ENCODE results near the gene CDH16. TPM values are rescaled to one million over a fixed set of nuclear protein-coding genes. Genes with fewer than 3 reads are reported as not detected.
"Not testable (repeated sequence)": the region's sequence is repeated elsewhere in the genome, so short reads cannot be mapped to it uniquely, and the experiment has no call there.

The CDH16 gene
- total RNA-seq, 1 donor from 2014 or later, result 0.33 TPM

- TF ChIP-seq, protein P1, sequence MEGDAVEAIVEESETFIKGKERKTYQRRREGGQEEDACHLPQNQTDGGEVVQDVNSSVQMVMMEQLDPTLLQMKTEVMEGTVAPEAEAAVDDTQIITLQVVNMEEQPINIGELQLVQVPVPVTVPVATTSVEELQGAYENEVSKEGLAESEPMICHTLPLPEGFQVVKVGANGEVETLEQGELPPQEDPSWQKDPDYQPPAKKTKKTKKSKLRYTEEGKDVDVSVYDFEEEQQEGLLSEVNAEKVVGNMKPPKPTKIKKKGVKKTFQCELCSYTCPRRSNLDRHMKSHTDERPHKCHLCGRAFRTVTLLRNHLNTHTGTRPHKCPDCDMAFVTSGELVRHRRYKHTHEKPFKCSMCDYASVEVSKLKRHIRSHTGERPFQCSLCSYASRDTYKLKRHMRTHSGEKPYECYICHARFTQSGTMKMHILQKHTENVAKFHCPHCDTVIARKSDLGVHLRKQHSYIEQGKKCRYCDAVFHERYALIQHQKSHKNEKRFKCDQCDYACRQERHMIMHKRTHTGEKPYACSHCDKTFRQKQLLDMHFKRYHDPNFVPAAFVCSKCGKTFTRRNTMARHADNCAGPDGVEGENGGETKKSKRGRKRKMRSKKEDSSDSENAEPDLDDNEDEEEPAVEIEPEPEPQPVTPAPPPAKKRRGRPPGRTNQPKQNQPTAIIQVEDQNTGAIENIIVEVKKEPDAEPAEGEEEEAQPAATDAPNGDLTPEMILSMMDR (IDR thresholded peaks at IDR 0.05; ENCODE audit: insufficient read depth, low read length, poor library complexity, severe bottlenecking), result no peak
- Histone ChIP-seq H3K36me3 (ENCODE audit: control insufficient read depth, insufficient read depth, low read length) (no peaks in the 10 kb centered on the region), H3K27me3 (ENCODE audit: control insufficient read depth, insufficient read depth, low read length) (peaks cover 7% of the 10 kb centered on the region), H3K4me3 (ENCODE audit: low read depth, low read length) (no peak overlapping the region)
- no peak for DNase-seq (ENCODE audit: low read depth)
Observed at GRCh38 chr16:66959704-66960161, 41.0 kb upstream of the CDH16 start.

DNA sequence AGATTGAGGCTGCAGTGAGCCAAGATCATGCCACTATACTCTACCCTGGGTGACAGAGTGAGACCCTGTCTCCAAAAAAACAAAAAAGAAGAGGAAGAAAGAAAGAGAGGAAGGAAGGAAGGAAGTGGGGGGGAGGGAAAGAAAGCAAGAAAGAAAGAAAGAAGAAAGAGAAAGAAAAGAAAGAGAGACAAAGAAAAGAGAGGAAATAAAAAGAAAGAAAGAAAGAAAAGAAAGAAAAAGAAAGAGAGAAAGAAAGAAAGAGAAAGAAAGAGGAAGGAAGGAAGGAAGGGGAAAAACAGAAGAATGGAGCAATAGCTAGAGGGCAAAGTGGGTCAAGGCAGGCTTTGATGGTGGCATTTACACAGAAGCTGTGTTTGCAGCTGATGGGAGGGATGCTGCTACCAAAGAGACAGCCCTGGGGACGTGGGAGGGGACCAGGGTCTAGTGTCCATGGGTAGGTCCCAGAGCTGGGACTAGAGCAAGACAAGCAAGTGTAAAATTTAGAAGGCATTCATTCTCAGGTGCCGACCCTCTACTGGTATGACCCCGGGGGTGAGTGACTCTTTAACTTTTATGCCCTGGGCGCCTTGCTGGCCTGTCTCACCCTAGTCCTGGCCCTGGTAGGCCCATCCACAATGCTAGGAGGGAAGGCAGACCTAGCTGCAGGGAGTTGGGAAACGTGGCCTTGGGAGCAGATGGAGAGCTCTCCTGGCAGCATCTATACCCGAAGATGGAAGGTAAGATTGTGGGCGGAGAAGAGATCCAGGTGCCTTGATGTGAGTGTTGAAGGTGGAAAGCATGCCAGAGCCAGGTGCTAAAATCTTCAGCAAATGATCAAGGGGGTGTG lies 40.4 kb upstream of the CDH16 start:
- no peaks in the 10 kb centered on the region for H3K36me3 ChIP-seq (ENCODE audit: control insufficient read depth, insufficient read depth, low read length)
- peaks cover 7% of the 10 kb centered on the region for H3K27me3 ChIP-seq (ENCODE audit: control insufficient read depth, insufficient read depth, low read length)
- DNase-seq (ENCODE audit: low read depth), result no peak
- TF ChIP-seq, protein P1 (IDR thresholded peaks at IDR 0.05; ENCODE audit: insufficient read depth, low read length, poor library complexity, severe bottlenecking), result no peak
- H3K4me3 ChIP-seq (ENCODE audit: low read depth, low read length), result no peak overlapping the region

GRCh38 chr16:66956154-66956457 lies 37.4 kb upstream of the CDH16 start:
- H3K4me3 ChIP-seq (ENCODE audit: low read depth, low read length); H3K36me3 ChIP-seq (ENCODE audit: control insufficient read depth, insufficient read depth, low read length); DNase-seq (ENCODE audit: low read depth); H3K27me3 ChIP-seq (ENCODE audit: control insufficient read depth, insufficient read depth, low read length): not testable (repeated sequence)

DNA sequence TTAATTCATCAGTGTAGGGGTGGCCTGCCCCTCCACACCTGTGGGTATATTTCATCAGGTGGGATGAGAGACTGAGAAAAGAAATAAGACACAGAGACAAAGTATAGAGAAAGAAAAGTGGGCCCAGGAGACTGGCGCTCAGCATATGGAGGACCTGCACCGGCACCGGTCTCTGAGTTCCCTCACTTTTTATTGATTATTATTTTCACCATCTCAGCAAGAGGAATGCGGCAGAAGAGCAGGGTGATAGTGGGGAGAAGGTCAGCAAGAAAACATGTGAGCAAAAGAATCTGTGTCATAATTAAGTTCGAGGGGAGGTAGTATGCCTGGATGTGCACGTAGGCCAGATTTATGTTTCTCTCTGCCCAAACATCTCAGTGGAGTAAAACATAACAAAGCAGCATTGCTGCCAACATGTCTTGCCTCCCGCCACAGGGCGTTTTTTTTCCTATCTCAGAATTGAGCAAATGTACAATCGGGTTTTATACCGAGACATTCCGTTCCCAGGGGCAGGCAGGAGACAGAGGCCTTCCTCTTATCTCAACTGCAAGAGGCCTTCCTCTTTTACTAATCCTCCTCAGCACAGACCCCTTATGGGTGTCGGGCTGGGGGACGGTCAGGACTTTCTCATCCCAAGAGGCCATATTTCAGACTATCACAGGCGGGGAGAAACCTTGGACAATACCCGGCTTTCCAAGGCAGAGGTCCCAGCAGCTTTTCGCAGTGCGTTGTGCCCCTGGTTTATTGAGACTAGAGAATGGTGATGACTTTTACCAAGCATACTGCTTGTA lies 36.9 kb upstream of the CDH16 start:
- H3K4me3 ChIP-seq (ENCODE audit: low read depth, low read length); H3K36me3 ChIP-seq (ENCODE audit: control insufficient read depth, insufficient read depth, low read length); DNase-seq (ENCODE audit: low read depth); H3K27me3 ChIP-seq (ENCODE audit: control insufficient read depth, insufficient read depth, low read length): not testable (repeated sequence)

DNA sequence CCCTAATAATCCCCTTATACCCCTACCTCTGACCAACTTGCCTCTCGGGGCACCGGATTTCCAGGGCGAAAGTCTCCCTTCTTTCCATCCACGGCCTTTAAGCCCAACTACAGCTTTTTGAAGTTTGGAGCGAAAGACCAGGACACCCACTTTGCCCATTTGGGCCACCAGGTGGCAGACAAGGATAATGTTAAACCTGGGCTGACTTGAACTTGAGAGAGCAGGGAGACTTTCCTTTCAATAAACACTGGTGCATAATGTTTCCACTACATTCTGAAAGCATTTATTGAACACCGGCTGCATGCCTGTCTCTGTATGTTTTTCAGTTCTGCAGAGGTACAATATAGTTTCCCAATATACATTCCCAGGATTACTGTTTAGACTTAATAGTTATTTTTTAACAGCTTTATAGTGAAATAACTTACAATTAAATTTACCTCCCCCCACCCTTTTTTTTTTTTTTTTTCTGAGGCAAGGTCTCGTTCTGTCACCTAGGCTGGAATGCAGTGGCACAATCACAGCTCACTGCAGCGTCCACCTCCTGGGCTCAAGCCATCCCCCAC lies 35.5 kb upstream of the CDH16 start:
- no peaks in the 10 kb centered on the region for H3K36me3 ChIP-seq (ENCODE audit: control insufficient read depth, insufficient read depth, low read length)
- TF ChIP-seq, protein P1 (IDR thresholded peaks at IDR 0.05; ENCODE audit: insufficient read depth, low read length, poor library complexity, severe bottlenecking), result peak; percentile 84

GRCh38 chr16:66953462-66954096 lies 34.9 kb upstream of the CDH16 start:
- H3K27me3 ChIP-seq (ENCODE audit: control insufficient read depth, insufficient read depth, low read length), result peaks cover 13% of the 10 kb centered on the region
- no peak overlapping the region for H3K4me3 ChIP-seq (ENCODE audit: low read depth, low read length)
- no peak for DNase-seq (ENCODE audit: low read depth)
- H3K36me3 ChIP-seq (ENCODE audit: control insufficient read depth, insufficient read depth, low read length), result no peaks in the 10 kb centered on the region
- TF ChIP-seq, protein P1 (IDR thresholded peaks at IDR 0.05; ENCODE audit: insufficient read depth, low read length, poor library complexity, severe bottlenecking), result no peak

More for the DNA sequence above, 35.5 kb upstream of the CDH16 start:
- no peak for DNase-seq (ENCODE audit: low read depth)
- no peak overlapping the region for H3K4me3 ChIP-seq (ENCODE audit: low read depth, low read length)
- H3K27me3 ChIP-seq (ENCODE audit: control insufficient read depth, insufficient read depth, low read length), result peaks cover 9% of the 10 kb centered on the region
